ELR (cell line): ENCODE measurements around the gene SLC25A18.
"Not testable (repeated sequence)": the region's sequence is repeated elsewhere in the genome, so short reads cannot be mapped to it uniquely, and the experiment has no call there.

ENCODE experiments used
- DNase-seq: peaks from one replicate; pipeline ENCODE4 v3.0.0-alpha.2; 2015; ENCODE audit warnings: low read depth

SLC25A18 gene

GRCh38 chr22:17607891-17608521 lies 44.7 kb downstream of the SLC25A18 start:
- no peak for DNase-seq

GRCh38 chr22:17612057-17612456 lies 48.8 kb downstream of the SLC25A18 start:
- no peak for DNase-seq

GRCh38 chr22:17613280-17613679 lies 50.0 kb downstream of the SLC25A18 start:
- DNase-seq = no peak

- DNase-seq = peak; percentile 13
These were observed 64.7 kb downstream of the SLC25A18 start for GRCh38 chr22:17627961-17628405.

GRCh38 chr22:17628406-17629172 lies 65.3 kb downstream of the SLC25A18 start, which contains the start of gene ATP6V1E1:
Gene ATP6V1E1 (minus strand): TSS chr22:17628749. CDS start chr22:17628635, 114 bp downstream.
- peak; percentile 98 for DNase-seq

GRCh38 chr22:17629173-17629489 lies 65.8 kb downstream of the SLC25A18 start:
- no peak for DNase-seq

GRCh38 chr22:17629641-17630040 lies 66.3 kb downstream of the SLC25A18 start:
- DNase-seq = no peak

- DNase-seq = no peak
These were observed 67.8 kb downstream of the SLC25A18 start for GRCh38 chr22:17631076-17631565.

- DNase-seq = peak; percentile 84
These were observed 70.1 kb downstream of the SLC25A18 start for GRCh38 chr22:17633217-17633997.

- DNase-seq = no peak
These were observed 70.7 kb downstream of the SLC25A18 start for GRCh38 chr22:17633998-17634323.

GRCh38 chr22:17634696-17635095 lies 71.4 kb downstream of the SLC25A18 start:
- DNase-seq = peak; percentile 93

- DNase-seq = not testable (repeated sequence)
These were observed 73.6 kb downstream of the SLC25A18 start for GRCh38 chr22:17636850-17637249.

- peak; percentile 8 for DNase-seq
These were observed 74.3 kb downstream of the SLC25A18 start for GRCh38 chr22:17637490-17638181.

GRCh38 chr22:17638182-17638431 lies 74.8 kb downstream of the SLC25A18 start:
- DNase-seq = no peak

GRCh38 chr22:17638432-17639246 lies 75.3 kb downstream of the SLC25A18 start, which contains the start of gene BCL2L13:
Gene BCL2L13 (plus strand): TSS chr22:17638757. CDS start chr22:17655712, 16,955 bp downstream.
- DNase-seq = peak; percentile 94

- DNase-seq = peak; percentile 70
These were observed 76.0 kb downstream of the SLC25A18 start for GRCh38 chr22:17639247-17639741.
